ENCODE results near the gene TRAK1. TPM values are rescaled to one million over a fixed set of nuclear protein-coding genes. Genes with fewer than 3 reads are reported as not detected.

Gene TRAK1
- total RNA-seq, 1 experiment from 2014 or later: 7.1 TPM

GRCh38 chr3:42174679-42175385, 83.7 kb downstream of the TRAK1 start:
- no peak overlapping the region for H3K4me3 ChIP-seq
- H3K36me3 ChIP-seq: no peaks in the 10 kb centered on the region
- DNase-seq: no peak
- H3K27me3 ChIP-seq: no peaks in the 10 kb centered on the region
- H3K9me3 ChIP-seq: no peaks in the 10 kb centered on the region

- Histone ChIP-seq H3K36me3 (no peaks in the 10 kb centered on the region), H3K27me3 (no peaks in the 10 kb centered on the region), H3K9me3 (no peaks in the 10 kb centered on the region), H3K4me3 (no peak overlapping the region)
- DNase-seq: no peak
These were observed 84.5 kb downstream of the TRAK1 start for GRCh38 chr3:42175386-42176240.

GRCh38 chr3:42176242-42177034, 85.3 kb downstream of the TRAK1 start:
- Histone ChIP-seq H3K9me3 (no peaks in the 10 kb centered on the region), H3K27me3 (no peaks in the 10 kb centered on the region), H3K36me3 (no peaks in the 10 kb centered on the region), H3K4me3 (no peak overlapping the region)
- DNase-seq: no peak

GRCh38 chr3:42177068-42177800, 86.1 kb downstream of the TRAK1 start:
- H3K36me3 ChIP-seq: no peaks in the 10 kb centered on the region
- H3K9me3 ChIP-seq: no peaks in the 10 kb centered on the region
- no peaks in the 10 kb centered on the region for H3K27me3 ChIP-seq
- DNase-seq: no peak
- H3K4me3 ChIP-seq: no peak overlapping the region

GRCh38 chr3:42177801-42178150, 86.6 kb downstream of the TRAK1 start:
- no peak overlapping the region for H3K4me3 ChIP-seq
- no peak for DNase-seq
- no peaks in the 10 kb centered on the region for H3K27me3 ChIP-seq
- H3K9me3 ChIP-seq: no peaks in the 10 kb centered on the region
- H3K36me3 ChIP-seq: no peaks in the 10 kb centered on the region

- no peaks in the 10 kb centered on the region for H3K36me3 ChIP-seq
- no peaks in the 10 kb centered on the region for H3K27me3 ChIP-seq
- peak; percentile 64 for DNase-seq
- H3K4me3 ChIP-seq: no peak overlapping the region
- H3K9me3 ChIP-seq: no peaks in the 10 kb centered on the region
These were observed 88.1 kb downstream of the TRAK1 start for GRCh38 chr3:42179110-42179725.

- no peak for DNase-seq
- H3K36me3 ChIP-seq: no peaks in the 10 kb centered on the region
- no peaks in the 10 kb centered on the region for H3K27me3 ChIP-seq
- no peaks in the 10 kb centered on the region for H3K9me3 ChIP-seq
- no peak overlapping the region for H3K4me3 ChIP-seq
These were observed 89.7 kb downstream of the TRAK1 start for GRCh38 chr3:42180901-42181300.

GRCh38 chr3:42182555-42182954, 91.4 kb downstream of the TRAK1 start:
- no peak for DNase-seq
- H3K9me3 ChIP-seq: no peaks in the 10 kb centered on the region
- no peak overlapping the region for H3K4me3 ChIP-seq
- H3K27me3 ChIP-seq: no peaks in the 10 kb centered on the region
- no peaks in the 10 kb centered on the region for H3K36me3 ChIP-seq

- DNase-seq: no peak
- Histone ChIP-seq H3K36me3 (no peaks in the 10 kb centered on the region), H3K9me3 (no peaks in the 10 kb centered on the region), H3K27me3 (no peaks in the 10 kb centered on the region), H3K4me3 (no peak overlapping the region)
These were observed 93.0 kb downstream of the TRAK1 start for GRCh38 chr3:42183991-42184632.

GRCh38 chr3:42184651-42185443, 93.7 kb downstream of the TRAK1 start:
- Histone ChIP-seq H3K36me3 (no peaks in the 10 kb centered on the region), H3K27me3 (no peaks in the 10 kb centered on the region), H3K9me3 (no peaks in the 10 kb centered on the region), H3K4me3 (no peak overlapping the region)
- peak; percentile 86 for DNase-seq

GRCh38 chr3:42187936-42188335, 96.8 kb downstream of the TRAK1 start:
- H3K36me3 ChIP-seq: no peaks in the 10 kb centered on the region
- H3K9me3 ChIP-seq: no peaks in the 10 kb centered on the region
- no peaks in the 10 kb centered on the region for H3K27me3 ChIP-seq
- no peak for DNase-seq
- H3K4me3 ChIP-seq: no peak overlapping the region

- no peak for DNase-seq
- Histone ChIP-seq H3K27me3 (no peaks in the 10 kb centered on the region), H3K9me3 (no peaks in the 10 kb centered on the region), H3K4me3 (no peak overlapping the region), H3K36me3 (no peaks in the 10 kb centered on the region)
These were observed 97.2 kb downstream of the TRAK1 start for GRCh38 chr3:42188376-42188775.

GRCh38 chr3:42189001-42189460, 97.9 kb downstream of the TRAK1 start:
- no peaks in the 10 kb centered on the region for H3K9me3 ChIP-seq
- no peak overlapping the region for H3K4me3 ChIP-seq
- no peak for DNase-seq
- H3K36me3 ChIP-seq: no peaks in the 10 kb centered on the region
- no peaks in the 10 kb centered on the region for H3K27me3 ChIP-seq

GRCh38 chr3:42189736-42190135, 98.6 kb downstream of the TRAK1 start:
- H3K36me3 ChIP-seq: no peaks in the 10 kb centered on the region
- DNase-seq: no peak
- no peaks in the 10 kb centered on the region for H3K27me3 ChIP-seq
- no peaks in the 10 kb centered on the region for H3K9me3 ChIP-seq
- no peak overlapping the region for H3K4me3 ChIP-seq
